Hippocampal formation (tissue), 2 donors: ENCODE results near the gene NPLOC4.

Source experiments
- DNase-seq, 2 donors: peaks; one replicate each; lab custom pipeline; 2025; lab: John Stamatoyannopoulos, UW

NPLOC4 gene

DNA sequence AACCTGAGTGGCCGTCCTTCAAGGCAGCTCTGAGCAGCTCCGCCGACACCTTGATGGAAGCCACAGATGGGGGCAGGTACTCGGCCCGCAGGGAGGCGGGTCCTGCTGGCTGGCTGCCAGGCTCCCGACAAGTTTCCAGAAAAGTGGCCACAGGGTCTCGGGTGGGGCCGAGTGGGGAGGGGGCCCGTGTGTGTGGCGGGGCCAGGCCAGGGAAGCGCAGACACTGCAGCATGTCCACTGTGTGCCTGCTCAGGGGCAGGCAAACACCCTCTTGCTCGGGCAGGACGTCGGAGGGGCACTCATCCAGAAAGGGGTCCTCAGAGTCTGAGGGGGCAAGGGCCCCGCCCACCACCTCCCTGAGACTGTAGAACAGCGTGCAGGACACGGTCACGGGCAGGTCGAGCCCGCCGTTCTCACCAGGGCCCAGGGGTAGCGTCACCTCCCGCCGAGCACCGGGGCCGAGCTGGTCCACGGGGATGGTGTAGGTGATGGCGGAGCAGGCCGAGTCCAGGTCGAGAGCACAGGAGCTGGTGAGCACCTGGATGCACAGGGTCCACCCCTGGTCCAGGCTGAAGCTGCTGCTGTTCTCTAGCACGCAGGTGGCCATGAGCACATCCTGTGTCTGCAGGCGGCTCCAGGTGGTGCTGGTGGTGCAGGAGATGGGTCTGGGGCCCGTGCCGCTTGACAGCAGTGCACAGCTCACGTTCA is 89.9 kb downstream of the NPLOC4 start:
- DNase-seq: no peak

- no peak for DNase-seq
Observed at GRCh38 chr17:81545160-81545949, 91.6 kb downstream of the NPLOC4 start.

DNA sequence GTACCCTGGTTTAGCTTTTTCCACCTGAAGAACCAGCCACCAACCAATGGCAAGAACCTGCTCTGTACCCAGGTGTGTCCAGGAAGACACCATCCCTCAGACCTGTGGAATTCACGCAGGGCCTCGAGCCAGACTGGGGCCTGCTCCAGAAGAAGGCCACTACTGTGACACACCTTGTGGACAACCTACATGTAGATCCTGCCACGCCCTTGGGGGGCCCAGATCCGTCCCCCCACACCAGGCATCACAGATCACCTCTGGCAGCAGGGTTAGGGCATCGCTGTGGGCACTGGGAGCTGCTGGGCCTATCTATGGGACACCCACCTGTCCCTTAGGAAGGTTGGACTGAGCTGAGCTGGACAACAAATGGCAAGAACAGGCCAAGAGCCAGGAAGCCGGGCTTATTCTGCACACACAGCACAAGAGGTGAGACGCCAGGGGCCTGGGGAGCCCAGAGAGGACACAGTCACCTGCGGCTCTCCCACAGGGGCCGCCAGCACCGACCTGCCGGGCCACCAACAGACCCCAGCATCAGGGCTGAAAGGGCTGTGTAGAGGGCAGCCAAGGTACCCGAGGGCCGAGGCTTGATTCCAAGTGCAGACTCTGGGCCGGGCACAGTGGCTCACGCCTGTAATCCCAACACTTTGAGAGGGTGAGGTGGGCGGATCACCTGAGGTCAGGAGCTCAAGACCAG is 92.5 kb downstream of the NPLOC4 start:
- DNase-seq: no peak

DNA sequence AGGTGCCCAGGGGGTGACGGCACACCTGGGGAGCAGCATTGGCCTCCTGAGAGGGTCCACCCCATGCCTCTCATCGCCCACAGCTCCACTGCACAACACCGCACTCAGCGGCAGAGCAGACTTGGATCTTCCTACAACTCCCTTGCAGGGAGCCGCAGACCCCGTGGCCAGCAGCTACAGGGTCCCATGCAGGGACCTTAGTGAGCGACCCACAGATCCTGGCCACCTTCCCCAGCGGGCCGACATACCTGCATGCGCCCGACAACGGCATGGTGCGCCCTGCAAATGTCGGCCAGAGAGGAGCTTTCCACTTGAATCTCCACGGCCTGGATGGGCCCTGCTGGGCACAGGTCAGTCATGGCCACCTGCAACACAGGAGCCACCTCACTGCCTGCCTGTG is 93.2 kb downstream of the NPLOC4 start:
- DNase-seq: no peak

DNA sequence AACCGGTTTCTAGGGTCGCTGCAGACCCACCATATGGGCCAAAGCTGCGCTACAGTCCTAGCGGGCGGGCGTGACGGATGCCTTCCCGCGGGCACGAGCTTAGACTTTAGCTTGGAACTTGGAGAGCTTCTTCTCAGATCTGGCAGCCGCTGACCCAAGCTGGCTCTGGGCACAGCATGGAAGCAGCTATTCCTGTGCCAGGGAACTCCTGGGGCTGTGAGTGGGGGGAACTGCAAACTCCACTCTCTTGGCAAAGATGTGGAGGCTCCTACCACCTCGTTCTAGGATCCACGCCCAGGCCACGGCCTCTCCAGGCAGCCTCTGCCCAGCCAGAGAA is 93.6 kb downstream of the NPLOC4 start:
- DNase-seq: no peak

GRCh38 chr17:81542431-81543338 is 94.2 kb downstream of the NPLOC4 start:
- DNase-seq: no peak

DNA sequence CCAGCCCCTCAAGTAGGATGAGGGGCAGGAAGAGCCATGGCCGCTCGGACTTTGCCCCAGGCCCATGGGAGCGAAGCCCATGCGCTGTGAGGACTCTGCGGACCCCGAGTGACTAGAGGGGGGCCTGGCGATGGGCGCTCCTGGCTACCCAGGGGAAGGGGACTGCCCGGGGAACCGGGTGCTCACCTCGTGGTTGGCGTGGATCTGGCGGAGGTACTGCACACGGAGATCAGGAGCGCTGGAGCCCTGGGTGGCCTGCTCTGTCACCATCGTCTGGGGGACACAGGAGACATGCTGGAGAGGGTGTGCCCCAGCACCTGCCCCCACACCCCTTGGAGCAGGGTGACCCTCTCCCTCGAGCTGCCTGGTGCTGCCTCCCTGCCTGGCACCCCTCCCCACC is 95.8 kb downstream of the NPLOC4 start:
- DNase-seq: no peak

DNA sequence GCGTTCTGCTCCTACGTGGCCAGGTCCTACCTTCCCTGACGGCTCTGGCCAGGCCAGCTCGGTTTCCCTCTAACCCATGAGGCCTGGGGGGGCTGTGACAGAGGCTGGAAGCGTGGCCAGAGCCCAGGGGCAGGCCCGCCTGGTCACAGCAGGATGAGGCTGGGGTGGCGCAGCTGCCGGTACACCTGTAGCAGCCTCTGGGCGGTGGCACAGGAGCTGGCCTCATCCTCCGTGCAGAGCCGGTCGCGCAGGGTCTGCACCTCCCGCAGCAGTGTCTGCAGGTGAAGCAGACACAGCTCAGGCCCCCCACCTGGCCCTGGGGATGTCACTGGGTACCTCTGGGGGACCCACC is 96.3 kb downstream of the NPLOC4 start:
- DNase-seq: no peak

DNA sequence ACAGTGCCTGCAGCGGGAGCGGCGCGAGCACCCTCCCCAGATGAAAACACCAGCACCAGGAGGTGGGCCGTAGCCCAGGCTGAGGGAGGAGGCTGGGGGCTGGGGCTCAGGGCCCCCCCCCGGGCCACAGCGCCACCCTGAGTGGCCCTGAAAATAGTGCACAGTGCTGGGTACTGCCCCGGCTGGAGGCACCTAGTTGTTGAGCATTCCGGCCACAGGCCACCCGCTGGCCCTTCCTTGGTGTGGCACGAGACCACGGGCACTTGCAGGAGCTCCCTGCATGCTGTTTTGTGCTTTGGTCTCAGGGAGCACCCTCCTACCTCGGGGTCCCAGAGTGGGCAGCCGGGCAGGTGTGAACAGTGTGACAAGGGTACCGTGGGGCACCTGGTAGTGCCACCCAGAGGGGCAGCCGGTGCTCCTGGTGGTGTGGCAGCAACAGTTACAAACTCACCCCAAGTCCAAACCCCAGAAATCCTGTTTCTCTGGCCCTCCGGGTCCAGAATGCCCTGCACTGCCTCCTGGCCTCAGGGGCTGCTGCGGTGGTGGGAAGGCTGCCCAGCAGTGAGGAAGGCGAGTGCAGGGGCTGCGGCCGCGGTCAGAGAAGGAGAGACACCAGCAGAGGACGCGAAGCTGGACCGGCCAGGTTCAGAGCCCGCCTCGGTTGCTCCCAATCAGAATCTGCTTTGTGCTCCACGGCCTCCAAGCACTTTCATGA is 96.8 kb downstream of the NPLOC4 start:
- no peak for DNase-seq

DNA sequence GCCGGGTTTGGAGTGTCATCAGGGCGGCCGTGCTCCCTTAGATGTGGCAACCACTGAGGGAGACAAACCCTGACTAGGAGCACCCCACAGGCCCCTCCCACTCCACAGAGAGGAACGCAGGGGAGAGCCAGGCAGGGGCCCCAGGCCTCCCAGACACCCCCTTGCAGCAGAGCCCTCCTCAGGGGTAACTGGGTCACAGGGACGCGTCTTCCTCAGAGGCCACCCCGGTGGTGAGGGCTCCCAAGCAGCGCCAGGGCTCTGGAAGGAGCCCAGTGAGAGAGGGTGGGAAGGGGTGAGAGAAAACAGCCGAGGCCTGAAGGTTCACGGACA is 97.4 kb downstream of the NPLOC4 start:
- DNase-seq: no peak

- no peak for DNase-seq
Observed at GRCh38 chr17:81538651-81539570, 98.0 kb downstream of the NPLOC4 start.

GRCh38 chr17:81537856-81538555 is 98.9 kb downstream of the NPLOC4 start:
- no peak for DNase-seq

GRCh38 chr17:81537343-81537855 is 99.5 kb downstream of the NPLOC4 start:
- DNase-seq: no peak

DNA sequence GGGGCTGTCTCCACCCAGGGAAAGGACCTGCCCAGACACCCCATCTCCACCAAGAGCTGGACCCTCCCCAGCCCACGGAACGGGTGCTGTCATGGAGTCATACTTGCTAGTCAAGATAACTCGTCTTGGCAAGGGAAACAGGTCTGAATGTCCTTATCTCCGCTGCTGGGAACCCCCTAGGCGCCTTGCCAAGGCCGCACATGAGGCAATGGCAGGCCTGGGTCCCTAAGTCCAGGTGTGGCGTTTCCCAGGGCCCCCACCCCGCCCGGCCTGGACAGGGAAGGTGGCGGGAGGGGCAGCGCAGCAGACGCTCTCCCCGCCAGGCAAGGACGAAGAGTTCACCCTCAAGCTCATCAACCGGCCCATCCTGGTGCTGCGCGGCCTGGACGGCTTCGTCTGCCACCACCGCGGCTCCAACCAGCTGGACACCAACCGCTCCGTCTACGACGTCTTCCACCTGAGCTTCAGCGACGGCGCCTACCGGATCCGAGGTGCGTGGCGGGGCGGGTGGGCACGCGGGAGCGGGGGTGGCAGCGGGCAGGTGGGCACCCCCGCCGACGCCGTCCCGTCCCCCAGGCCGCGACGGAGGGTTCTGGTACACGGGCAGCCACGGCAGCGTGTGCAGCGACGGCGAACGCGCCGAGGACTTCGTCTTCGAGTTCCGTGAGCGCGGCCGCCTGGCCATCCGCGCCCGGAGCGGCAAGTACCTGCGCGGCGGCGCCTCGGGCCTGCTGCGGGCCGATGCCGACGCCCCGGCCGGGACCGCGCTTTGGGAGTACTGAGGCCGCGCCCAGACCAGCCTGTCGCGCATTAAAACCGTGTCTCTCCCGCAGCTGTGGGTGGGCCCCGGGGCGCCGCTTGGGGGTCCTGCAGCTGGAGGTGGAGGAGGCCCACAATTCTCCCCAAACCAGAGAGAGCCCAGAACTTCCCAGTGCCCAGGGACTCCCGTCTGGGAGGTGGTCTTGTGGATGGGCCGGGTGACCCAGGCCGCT is 100.3 kb downstream of the NPLOC4 start:
- DNase-seq: no peak

- no peak for DNase-seq
Observed at GRCh38 chr17:81535480-81536298, 101.2 kb downstream of the NPLOC4 start.

DNA sequence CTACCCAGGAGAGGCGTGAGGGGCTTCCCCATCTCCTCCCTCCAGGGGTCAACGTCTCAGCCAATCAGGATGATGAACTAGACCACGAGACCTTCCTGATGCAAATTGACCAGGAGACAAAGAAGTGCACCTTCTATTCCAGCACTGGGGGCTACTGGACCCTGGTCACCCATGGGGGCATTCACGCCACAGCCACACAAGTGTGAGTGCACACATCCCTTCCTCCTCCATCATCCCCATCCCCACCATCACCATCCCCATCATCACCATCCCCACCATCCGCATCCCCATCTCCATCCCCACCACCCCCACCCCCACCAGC is 101.9 kb downstream of the NPLOC4 start:
- no peak for DNase-seq

DNA sequence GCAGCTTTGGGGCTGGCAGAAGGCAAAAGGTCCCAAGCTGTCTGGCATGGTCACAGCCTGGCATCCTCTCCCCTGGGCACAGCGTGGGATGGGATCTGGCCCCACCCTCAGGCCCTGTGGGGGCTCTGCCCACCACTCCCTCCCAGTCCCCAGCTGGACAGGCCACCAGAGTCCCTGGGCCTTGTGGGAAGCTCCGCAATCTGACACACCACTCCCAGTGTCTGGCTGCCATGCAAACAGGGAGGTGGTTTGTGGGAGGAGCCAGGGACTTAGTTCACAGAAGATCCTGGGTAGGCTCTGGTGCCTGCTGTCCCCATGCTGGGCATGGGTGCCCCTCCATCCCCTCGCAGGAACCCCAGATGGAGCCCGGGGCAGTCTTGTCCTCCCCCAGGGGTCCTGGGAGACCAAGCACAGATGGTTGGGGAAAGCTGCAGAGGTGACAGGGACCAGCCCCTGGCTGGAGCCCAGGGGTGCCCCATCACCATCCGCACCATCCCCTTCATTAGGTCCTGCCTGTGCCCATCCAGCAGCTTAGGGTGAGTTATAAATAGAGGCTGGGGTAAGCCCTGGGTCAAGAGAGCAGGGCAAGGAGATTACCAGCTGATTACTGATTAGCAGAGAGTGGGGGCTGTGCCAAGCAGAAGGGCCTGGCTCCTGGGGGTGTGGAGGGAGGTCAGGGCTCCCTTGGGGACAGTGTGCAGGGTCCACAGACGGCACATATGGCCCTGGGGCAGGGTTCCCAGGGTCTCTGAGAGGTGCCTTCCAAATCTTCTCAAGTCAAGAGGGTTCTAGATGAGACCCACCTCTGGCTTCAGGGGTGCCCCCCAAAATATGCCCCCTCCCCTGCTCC is 102.5 kb downstream of the NPLOC4 start:
- DNase-seq: no peak
